ENCODE measurements around the gene SCIN.

The SCIN gene

DNA sequence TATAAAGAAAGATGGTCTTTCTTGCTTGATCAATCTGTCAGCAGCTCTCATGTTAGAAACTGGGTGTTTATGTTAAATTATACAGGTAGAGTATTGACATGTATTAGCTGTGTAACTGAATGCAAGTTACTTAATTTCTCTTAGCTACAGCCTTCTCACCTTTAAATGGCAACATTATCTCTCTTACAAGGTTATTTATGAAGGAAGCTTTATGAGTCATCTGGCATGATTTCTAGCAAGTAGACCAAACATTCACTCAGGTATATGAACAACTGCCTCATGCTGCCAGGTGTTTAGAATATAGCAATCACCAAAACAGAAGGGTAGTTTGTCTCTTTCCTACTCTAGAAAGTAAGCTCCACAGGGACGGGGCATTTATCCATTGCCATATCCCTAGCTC, 125.4 kb downstream of the SCIN start:
- Histone ChIP-seq H3K9me3 (ENCODE audit: control insufficient read depth, insufficient read depth, low read length) (no peaks in the 10 kb centered on the region), H3K36me3 (ENCODE audit: control insufficient read depth, insufficient read depth, low read length) (no peaks in the 10 kb centered on the region), H3K4me1 (ENCODE audit: control insufficient read depth, insufficient read depth, low read length) (no peaks in the 10 kb centered on the region), H3K27me3 (ENCODE audit: control insufficient read depth, insufficient read depth, low read length) (no peaks in the 10 kb centered on the region), H3K4me3 (ENCODE audit: low read depth, low read length) (no peak overlapping the region), H3K9ac (ENCODE audit: low read depth, low read length) (no peak overlapping the region)

DNA sequence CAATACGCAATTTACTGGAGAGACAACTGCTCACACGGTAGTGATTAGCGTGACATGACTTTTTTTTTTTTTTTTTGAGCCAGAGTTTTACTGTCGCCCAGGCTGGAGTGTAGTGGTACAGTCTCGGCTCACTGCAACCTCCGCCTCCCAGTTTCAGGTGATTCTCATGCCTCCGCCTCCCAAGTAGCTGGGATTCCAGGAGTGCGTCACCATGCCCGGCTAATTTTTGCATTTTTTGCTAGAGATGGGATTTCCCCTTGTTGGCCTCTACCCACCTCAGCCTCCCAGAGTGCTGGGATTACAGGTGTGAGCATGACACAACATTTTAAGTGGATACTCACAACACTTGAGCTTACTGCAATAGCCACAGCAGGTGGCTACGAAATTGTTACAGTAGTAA, 128.8 kb downstream of the SCIN start:
- H3K27me3 ChIP-seq (ENCODE audit: control insufficient read depth, insufficient read depth, low read length), result no peaks in the 10 kb centered on the region
- no peaks in the 10 kb centered on the region for H3K9me3 ChIP-seq (ENCODE audit: control insufficient read depth, insufficient read depth, low read length)
- no peaks in the 10 kb centered on the region for H3K36me3 ChIP-seq (ENCODE audit: control insufficient read depth, insufficient read depth, low read length)
- H3K9ac ChIP-seq (ENCODE audit: low read depth, low read length), result no peak overlapping the region
- H3K4me1 ChIP-seq (ENCODE audit: control insufficient read depth, insufficient read depth, low read length), result no peaks in the 10 kb centered on the region
- H3K4me3 ChIP-seq (ENCODE audit: low read depth, low read length), result no peak overlapping the region

DNA sequence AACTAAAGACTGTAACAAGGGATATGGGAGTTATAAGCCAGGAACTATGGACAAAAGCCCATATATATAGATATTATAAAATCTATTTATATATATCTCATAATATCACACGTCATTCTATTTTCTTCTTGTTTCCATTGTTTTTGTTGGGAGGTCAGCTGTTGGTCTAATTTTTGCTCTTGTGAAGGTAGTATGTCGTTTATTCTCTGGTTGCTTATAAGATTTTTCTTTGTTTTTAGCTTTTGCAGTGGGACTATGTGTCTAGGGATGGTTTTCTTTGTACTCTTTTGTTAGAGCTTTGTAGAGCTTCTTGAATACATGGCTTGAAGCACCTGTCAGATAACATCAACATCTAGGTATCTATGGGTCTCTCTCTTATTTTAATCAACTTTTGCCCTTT, 130.9 kb downstream of the SCIN start:
- Histone ChIP-seq H3K9me3 (ENCODE audit: control insufficient read depth, insufficient read depth, low read length) (no peaks in the 10 kb centered on the region), H3K4me1 (ENCODE audit: control insufficient read depth, insufficient read depth, low read length) (no peaks in the 10 kb centered on the region), H3K36me3 (ENCODE audit: control insufficient read depth, insufficient read depth, low read length) (no peaks in the 10 kb centered on the region), H3K9ac (ENCODE audit: low read depth, low read length) (no peak overlapping the region), H3K27me3 (ENCODE audit: control insufficient read depth, insufficient read depth, low read length) (no peaks in the 10 kb centered on the region), H3K4me3 (ENCODE audit: low read depth, low read length) (no peak overlapping the region)

DNA sequence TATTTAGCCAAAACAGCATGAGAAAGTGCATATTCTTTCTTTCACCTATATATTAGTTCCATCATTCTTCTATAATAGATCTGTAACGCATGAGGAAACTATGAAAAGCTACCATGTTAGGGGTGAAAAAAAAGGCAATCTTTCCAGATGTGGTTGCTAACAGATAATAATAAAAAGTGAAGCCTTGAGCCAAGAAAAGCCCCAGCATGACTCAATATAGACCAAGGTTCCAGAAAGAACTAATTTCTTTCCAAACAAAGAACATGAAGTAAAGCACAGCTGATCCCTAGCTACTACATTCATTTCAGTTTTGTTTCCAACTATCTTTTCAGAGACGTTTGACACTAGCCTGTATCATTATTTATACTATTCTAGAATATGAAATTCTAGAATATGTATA, 133.4 kb downstream of the SCIN start:
- Histone ChIP-seq H3K4me1 (ENCODE audit: control insufficient read depth, insufficient read depth, low read length) (no peaks in the 10 kb centered on the region), H3K9ac (ENCODE audit: low read depth, low read length) (no peak overlapping the region), H3K9me3 (ENCODE audit: control insufficient read depth, insufficient read depth, low read length) (no peaks in the 10 kb centered on the region), H3K36me3 (ENCODE audit: control insufficient read depth, insufficient read depth, low read length) (no peaks in the 10 kb centered on the region), H3K4me3 (ENCODE audit: low read depth, low read length) (no peak overlapping the region), H3K27me3 (ENCODE audit: control insufficient read depth, insufficient read depth, low read length) (no peaks in the 10 kb centered on the region)

DNA sequence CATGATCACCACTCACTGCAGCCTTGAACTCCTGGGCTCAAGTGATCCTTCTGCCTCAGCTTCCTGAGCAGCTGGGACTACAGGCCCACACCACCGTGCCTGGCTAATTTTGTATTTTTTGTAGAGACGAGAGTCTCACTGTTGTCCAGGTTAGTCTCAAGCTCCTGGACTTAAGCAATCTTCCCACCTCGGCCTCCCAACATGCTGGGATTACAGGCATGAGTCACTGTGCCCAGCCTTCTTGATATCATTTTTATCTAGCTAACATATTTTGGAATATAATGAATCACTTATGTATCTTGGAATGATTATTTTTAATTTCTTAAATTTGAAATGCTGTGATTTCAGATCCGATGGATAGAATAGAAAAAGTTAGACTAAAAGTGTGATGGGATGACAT, 135.4 kb downstream of the SCIN start:
- H3K4me3 ChIP-seq (ENCODE audit: low read depth, low read length), result no peak overlapping the region
- H3K9ac ChIP-seq (ENCODE audit: low read depth, low read length), result no peak overlapping the region
- H3K27me3 ChIP-seq (ENCODE audit: control insufficient read depth, insufficient read depth, low read length), result no peaks in the 10 kb centered on the region
- no peaks in the 10 kb centered on the region for H3K36me3 ChIP-seq (ENCODE audit: control insufficient read depth, insufficient read depth, low read length)
- no peaks in the 10 kb centered on the region for H3K4me1 ChIP-seq (ENCODE audit: control insufficient read depth, insufficient read depth, low read length)
- no peaks in the 10 kb centered on the region for H3K9me3 ChIP-seq (ENCODE audit: control insufficient read depth, insufficient read depth, low read length)

DNA sequence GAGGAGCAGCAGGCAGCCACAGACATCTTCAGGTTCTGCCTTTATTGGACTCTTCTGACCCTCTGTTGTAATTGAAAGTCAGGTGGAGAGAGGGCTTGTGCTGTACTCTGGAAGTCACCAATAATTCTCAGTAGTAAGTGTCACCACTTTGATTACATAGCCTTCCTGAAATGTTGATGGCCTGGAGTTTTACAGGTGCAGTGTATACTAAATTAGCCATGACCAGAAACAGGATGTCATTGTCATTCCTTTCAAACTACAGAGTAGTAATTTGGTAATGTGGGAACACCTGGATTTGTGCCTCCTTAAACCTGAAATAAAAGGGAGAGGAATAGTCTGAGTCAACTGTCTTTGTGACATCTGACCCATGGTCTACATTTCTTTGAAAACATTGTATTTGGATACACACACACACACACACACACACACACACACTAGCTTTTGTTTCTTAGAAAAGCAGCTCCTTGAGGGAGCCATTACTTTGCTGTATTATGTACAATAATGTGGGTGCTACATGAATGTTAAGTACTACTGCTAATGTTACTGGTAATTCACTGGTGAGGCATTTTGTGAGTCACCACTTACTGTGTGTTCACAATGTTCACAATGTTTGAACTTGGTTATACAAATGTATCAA, 136.5 kb downstream of the SCIN start:
- no peak overlapping the region for H3K4me3 ChIP-seq (ENCODE audit: low read depth, low read length)
- no peaks in the 10 kb centered on the region for H3K27me3 ChIP-seq (ENCODE audit: control insufficient read depth, insufficient read depth, low read length)
- H3K9ac ChIP-seq (ENCODE audit: low read depth, low read length), result no peak overlapping the region
- H3K4me1 ChIP-seq (ENCODE audit: control insufficient read depth, insufficient read depth, low read length), result no peaks in the 10 kb centered on the region
- H3K9me3 ChIP-seq (ENCODE audit: control insufficient read depth, insufficient read depth, low read length), result no peaks in the 10 kb centered on the region
- H3K36me3 ChIP-seq (ENCODE audit: control insufficient read depth, insufficient read depth, low read length), result no peaks in the 10 kb centered on the region

DNA sequence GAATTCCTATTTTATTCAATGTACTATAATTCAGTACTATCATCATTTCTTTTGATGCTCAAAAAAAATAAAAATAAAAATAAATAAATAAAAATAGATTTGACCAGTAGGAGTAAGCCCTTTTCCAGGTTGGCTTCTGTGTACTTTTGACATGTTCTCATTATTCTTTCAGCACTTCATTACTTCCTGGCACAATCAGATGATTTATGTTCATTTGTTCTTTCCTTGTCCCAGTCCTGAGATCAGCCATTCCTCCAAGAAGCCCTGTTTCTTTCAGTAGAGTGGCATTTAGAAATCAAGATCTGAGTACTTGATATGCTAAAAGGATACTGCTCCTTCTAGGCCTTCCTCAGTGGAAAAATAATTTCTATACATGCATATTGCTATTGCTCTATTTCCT, 137.8 kb downstream of the SCIN start:
- Histone ChIP-seq H3K9me3 (ENCODE audit: control insufficient read depth, insufficient read depth, low read length) (no peaks in the 10 kb centered on the region), H3K4me3 (ENCODE audit: low read depth, low read length) (no peak overlapping the region)

More for the DNA sequence above, 137.8 kb downstream of the SCIN start:
- Histone ChIP-seq H3K36me3 (ENCODE audit: control insufficient read depth, insufficient read depth, low read length) (no peaks in the 10 kb centered on the region), H3K9ac (ENCODE audit: low read depth, low read length) (no peak overlapping the region), H3K27me3 (ENCODE audit: control insufficient read depth, insufficient read depth, low read length) (no peaks in the 10 kb centered on the region), H3K4me1 (ENCODE audit: control insufficient read depth, insufficient read depth, low read length) (peaks cover 2% of the 10 kb centered on the region)

All from iPS-15b (cell line).